GM18505 (cell line): Measurements from ENCODE around the gene DLEC1.

Experiments
- ATAC-seq: cut with Tn5 transposase; IDR thresholded peaks from one replicate; pipeline ENCODE4 v1.9.1; 2021; ENCODE audit not compliant: unreplicated experiment
- POLR2A ChIP-seq: IDR thresholded peaks from 4 replicates; pipeline ENCODE4 v1.6.1; 2011; ENCODE audit warnings: borderline replicate concordance; ENCODE audit not compliant: insufficient read depth, insufficient read length; ENCODE audit errors: extremely low read depth

The DLEC1 gene

GRCh38 chr3:38121451-38121831 is 82.4 kb downstream of the DLEC1 start:
- no peak for TF ChIP-seq POLR2A
- no peak for ATAC-seq

- TF ChIP-seq POLR2A = no peak
- no peak for ATAC-seq
Measured at GRCh38 chr3:38121832-38122461, 82.9 kb downstream of the DLEC1 start.

GRCh38 chr3:38122712-38123290 is 83.8 kb downstream of the DLEC1 start:
- TF ChIP-seq POLR2A = no peak
- no peak for ATAC-seq

DNA sequence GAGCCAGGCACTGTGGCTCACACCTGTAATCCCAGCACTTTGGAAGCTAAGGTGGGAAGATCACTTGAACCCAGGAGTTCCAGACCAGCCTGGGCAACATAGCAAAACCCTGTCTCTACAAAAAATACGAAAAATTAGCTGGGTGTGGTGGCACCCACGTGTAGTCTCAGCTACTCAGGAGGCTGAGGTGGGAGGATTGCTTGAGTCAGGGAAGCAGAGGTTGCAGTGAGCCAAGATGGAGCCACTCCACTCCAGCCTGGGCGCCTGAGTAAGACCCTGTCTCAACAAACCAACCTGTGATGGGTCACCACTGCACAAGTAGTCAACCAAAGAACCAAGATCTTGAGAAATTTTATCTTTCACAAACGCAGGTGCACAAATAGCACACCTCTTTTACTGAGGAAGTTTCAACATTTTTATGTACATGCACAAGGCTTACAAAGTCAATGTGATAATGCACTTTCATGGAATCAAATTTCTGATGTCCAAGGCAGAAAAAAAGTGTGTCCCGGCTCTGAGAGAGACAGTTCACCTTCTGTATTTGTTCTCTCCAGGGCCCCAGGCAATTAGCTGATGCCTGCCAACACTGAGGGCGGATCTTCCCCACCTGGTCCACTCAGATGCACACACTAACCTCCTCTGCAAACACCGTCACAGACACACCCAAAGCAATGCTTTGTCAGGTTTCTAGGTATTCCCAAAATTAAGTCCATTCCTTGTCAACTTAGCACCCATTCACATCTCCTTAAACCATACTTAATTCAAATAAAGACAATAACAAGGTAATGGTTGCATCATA is 85.5 kb downstream of the DLEC1 start:
- no peak for TF ChIP-seq POLR2A

GRCh38 chr3:38125305-38126120 is 86.5 kb downstream of the DLEC1 start:
- TF ChIP-seq POLR2A = no peak
- ATAC-seq = no peak

More for the DNA sequence above, 85.5 kb downstream of the DLEC1 start:
- ATAC-seq = no peak

DNA sequence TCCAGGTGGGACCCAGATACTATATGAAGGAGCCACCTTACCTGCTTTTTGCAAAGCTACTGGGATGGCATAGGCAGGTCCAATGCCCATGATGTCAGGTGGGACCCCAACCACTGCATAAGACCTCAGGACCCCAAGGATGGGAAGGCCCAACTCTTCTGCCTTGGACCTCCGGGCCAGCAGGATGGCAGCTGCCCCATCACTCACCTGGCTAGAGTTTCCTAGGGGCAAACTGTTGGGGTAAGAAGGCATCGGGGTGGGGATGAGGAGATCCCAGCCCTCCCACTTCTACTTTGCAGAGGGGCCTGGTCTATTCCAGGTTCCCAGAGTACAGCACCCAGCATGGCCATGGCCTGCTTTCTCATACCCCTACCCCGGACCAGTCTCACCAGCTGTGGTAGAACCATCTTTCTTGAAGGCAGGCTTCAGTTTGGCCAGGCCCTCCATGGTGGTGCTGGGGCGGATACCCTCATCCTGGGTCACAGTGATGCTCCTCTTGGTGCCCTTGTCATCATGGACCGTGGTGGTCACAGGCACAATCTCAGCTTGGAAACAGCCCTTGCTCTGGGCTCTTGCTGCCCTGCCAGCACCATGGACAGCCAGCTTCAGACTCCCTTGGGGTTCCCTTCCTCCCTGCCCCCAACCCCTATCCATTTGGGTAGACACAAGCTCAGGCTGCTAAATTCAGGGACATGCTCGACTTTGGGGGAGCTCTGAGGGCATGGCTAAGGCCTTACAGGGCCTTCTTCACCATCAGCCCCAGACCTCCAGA is 87.3 kb downstream of the DLEC1 start:
- no peak for TF ChIP-seq POLR2A
- no peak for ATAC-seq

DNA sequence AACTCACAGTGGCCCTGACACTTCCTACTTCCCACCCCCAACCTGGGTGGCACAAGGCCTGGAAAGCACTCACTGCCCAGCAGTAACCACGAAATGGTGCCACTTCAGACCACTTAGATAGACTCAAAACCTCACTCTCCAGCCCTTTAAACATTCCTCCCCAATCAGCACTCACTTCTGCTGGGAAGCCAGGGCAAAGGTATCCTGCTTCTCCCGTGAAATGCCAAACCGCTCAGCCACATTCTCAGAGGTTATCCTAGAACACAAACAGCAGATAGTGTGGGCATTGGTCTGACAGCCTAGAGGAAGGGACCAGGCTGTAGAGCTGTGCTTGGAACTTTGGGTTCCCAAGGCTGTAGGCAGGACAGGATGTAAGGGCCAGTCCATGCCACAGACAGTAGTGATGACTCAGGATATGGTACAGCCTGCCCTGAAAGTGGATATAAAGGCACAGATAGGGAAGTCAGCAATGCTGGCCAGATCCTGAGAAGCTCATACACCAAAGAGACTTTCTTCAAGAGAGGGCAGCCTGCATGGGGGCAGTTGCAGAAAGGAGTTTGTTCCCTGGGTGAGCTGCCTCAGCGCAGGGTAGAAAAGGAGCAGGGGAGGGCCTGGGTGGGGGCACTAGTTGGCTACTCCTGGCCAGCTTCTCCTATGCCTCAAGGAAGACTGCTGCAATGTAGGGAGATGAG is 88.7 kb downstream of the DLEC1 start:
- no peak for TF ChIP-seq POLR2A
- ATAC-seq = no peak

DNA sequence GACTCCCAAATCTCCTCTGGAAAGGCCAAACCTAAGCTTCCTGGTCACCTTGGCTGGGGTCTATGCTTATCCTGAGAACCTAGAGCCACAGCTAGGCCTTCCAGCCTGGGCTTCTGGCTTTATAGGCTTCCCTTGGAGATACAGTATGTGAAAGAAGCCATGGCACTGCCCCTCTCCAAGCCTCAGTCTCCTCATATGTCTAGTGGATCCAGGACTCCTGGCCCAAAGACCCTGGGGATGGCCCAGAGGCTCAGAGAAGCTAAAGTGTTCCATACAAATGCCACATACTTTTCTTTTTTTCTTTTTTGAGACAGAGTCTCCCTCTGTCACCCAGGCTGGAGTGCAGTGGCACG is 89.3 kb downstream of the DLEC1 start:
- no peak for ATAC-seq

GRCh38 chr3:38129058-38129457 is 90.0 kb downstream of the DLEC1 start:
- no peak for ATAC-seq
- TF ChIP-seq POLR2A = no peak

More for the DNA sequence above, 89.3 kb downstream of the DLEC1 start:
- TF ChIP-seq POLR2A = no peak

DNA sequence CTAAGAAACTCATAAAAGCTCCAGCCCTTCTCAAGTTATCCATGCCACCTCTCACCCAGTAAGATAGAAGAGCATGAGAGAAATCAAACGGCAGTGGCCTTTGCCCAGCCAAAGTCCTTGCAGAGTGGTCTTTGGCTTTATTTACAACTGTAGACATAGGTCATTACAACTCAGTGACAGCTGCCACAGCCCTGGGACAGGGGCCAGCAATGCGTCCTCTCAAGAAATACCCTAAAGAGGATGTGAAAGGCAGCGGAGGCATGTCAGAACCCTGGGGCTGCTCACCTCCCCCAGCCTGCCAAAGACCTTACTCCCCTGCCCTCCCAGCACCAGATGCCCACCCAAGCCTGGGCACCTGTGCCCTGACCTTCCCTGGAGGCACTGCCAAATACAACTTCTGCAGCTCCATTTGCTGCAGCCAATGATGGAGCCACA is 91.6 kb downstream of the DLEC1 start:
- TF ChIP-seq POLR2A = no peak
- ATAC-seq = no peak

- no peak for ATAC-seq
- TF ChIP-seq POLR2A = no peak
Measured at GRCh38 chr3:38131621-38132369, 92.8 kb downstream of the DLEC1 start.
